Ovary (tissue), 9 donors: ENCODE data around the gene COL11A1. TPM values are rescaled to one million over a fixed set of nuclear protein-coding genes. Genes with fewer than 3 reads are reported as not detected.

Source experiments
- DNase-seq, 5 donors: peaks; one replicate each; pipeline ENCODE4 v3.0.0-alpha.2; 2019 to 2020
- H3K27ac ChIP-seq, 2 donors: fragments of 200-600 bp; one replicate each; pipeline versions ENCODE4 v1.5.1 to v1.8.0; 2019 to 2022
- H3K27me3 ChIP-seq: fragments of 200-600 bp; one replicate; pipeline ENCODE4 v1.8.0; 2022
- H3K36me3 ChIP-seq: fragments of 200-600 bp; sonication (generic); one replicate; pipeline ENCODE4 v1.5.1; 2019
- H3K4me1 ChIP-seq: one replicate; pipeline ENCODE4 v1.8.1; 2013; ENCODE audit warnings: mild to moderate bottlenecking, moderate library complexity; ENCODE audit not compliant: insufficient read depth
- H3K4me3 ChIP-seq: fragments of 200-600 bp; sonication (generic); one replicate; pipeline ENCODE4 v1.5.1; 2017
- H3K9me3 ChIP-seq, 2 donors: fragments of 200-600 bp in 1 of 2; sonication (generic) in 1 of 2; one replicate each; pipeline versions ENCODE4 v1.5.1 to v1.8.1; 2013 to 2019; ENCODE audit warnings: mild to moderate bottlenecking in 1 of 2, moderate library complexity in 1 of 2
- CTCF ChIP-seq, 3 donors: fragments of 450-650 bp in 2 of 3; fragments of 200-600 bp in 1 of 3; IDR thresholded peaks; one replicate each; pipeline versions ENCODE4 v1.5.1 to v1.8.0; 2016 to 2022; ENCODE audit warnings: antibody characterized with exemption in 3 of 3, mild to moderate bottlenecking in 1 of 3
- EP300 ChIP-seq: sonication (generic); formaldehyde crosslinking; IDR thresholded peaks from one replicate; pipeline ENCODE4 v1.6.1; 2017; ENCODE audit warnings: antibody characterized with exemption
- POLR2A ChIP-seq: fragments of 450-650 bp; IDR thresholded peaks from one replicate; pipeline ENCODE4 v1.6.1; 2017; ENCODE audit warnings: antibody characterized with exemption, mild to moderate bottlenecking, moderate library complexity
- WGBS, 3 donors: extraction: QIAGEN DNeasy Blood & Tissue Kit in 1 of 3; methylation state at CpG; one replicate each; pipeline versions ENCODE4 v1.1.5 to v1.1.7; 2013 to 2017; 5-methylcytosine and 5-hydroxymethylcytosine counted together
- intact Hi-C, 4 donors: fragments of 100-400 bp; cut with DNase I; formaldehyde crosslinking; loops; one replicate each; pipeline versions ENCODE4 v1.11.0 to v1.15.1; 2022 to 2023
- polyA plus RNA-seq, 2 donors: library from polyadenylated mRNA; stranded (reverse); fragments of 200-250 nt in 1 of 2; fragments of 350-450 nt in 1 of 2; fragmentation: Illumina TruSeq in 1 of 2; extraction: RNeasy Lipid Tissue Mini Kit (QIAGEN cat#74804) in 1 of 2; gene quantifications; one replicate each; pipeline ENCODE4 v1.2.3, GENCODE V29; 2013 to 2014
- total RNA-seq, 7 donors: library from RNA; depleted of rRNA in 2 of 7; stranded (reverse); fragments of >200 nt in 2 of 7; fragmentation: NEBNext Ultra II Directional in 3 of 7; extraction: Animal tissue kit (Norgen Biotek cat#: 25700) in 3 of 7; gene quantifications; one replicate each; pipeline versions ENCODE4 v1.1.0 to v1.2.4, GENCODE V29; 2016 to 2023
- donor health status: DM: no; HTN: no; CAD: no; lungs with moderate emphysema.
- donor health status: DM: no; HTN: no; CAD: no.
- donor health status: Bipolar disorder and iron deficiency.
- donor health status: DM: yes; HTN: yes; CAD: no.
- donor health status: DM: no; HTN: no; CAD: no.
- donor health status: DM: yes; HTN: yes; CAD: no.

The COL11A1 gene
- total and polyA plus RNA-seq, 9 donors: 0.28 to 18.0 (median 1.4) TPM

GRCh38 chr1:102961549-102961948 is 146.8 kb downstream of the COL11A1 start:
- no peak for TF ChIP-seq POLR2A
- no peak for TF ChIP-seq EP300
- no peak for TF ChIP-seq CTCF (IDR thresholded peaks at IDR 0.05)
- intact Hi-C loops: no loop called here
- Histone ChIP-seq H3K9me3 (no peaks in the 10 kb centered on the region), H3K27me3 (no peaks in the 10 kb centered on the region), H3K4me3 (no peak overlapping the region), H3K36me3 (no peaks in the 10 kb centered on the region), H3K4me1 (no peaks in the 10 kb centered on the region), H3K27ac (no peak overlapping the region)
- DNase-seq: no peak
- WGBS, 3 donors: 85 to 98% (median 95%) methylated on average over 2 of the region's 2 CpGs

GRCh38 chr1:102954576-102954975 is 153.7 kb downstream of the COL11A1 start:
- no peak for DNase-seq
- H3K4me3 ChIP-seq: no peak overlapping the region
- no peaks in the 10 kb centered on the region for H3K27me3 ChIP-seq
- H3K9me3 ChIP-seq: no peaks in the 10 kb centered on the region
- TF ChIP-seq EP300: no peak
- no peak for TF ChIP-seq CTCF (IDR thresholded peaks at IDR 0.05)
- no peak for TF ChIP-seq POLR2A
- intact Hi-C loops: no loop called here
- no peaks in the 10 kb centered on the region for H3K36me3 ChIP-seq
- no peaks in the 10 kb centered on the region for H3K4me1 ChIP-seq
- 89 to 96% (median 95%) methylated on average over 14 of the region's 14 CpGs for WGBS, 3 donors
- H3K27ac ChIP-seq: no peak overlapping the region

GRCh38 chr1:102952400-102952799 is 155.9 kb downstream of the COL11A1 start:
- Histone ChIP-seq H3K9me3 (no peaks in the 10 kb centered on the region), H3K36me3 (no peaks in the 10 kb centered on the region), H3K4me3 (no peak overlapping the region), H3K4me1 (no peaks in the 10 kb centered on the region), H3K27me3 (no peaks in the 10 kb centered on the region), H3K27ac (no peak overlapping the region)
- DNase-seq: no peak
- intact Hi-C loops: no loop called here
- no peak for TF ChIP-seq CTCF (IDR thresholded peaks at IDR 0.05)
- TF ChIP-seq EP300: no peak
- TF ChIP-seq POLR2A: no peak

GRCh38 chr1:102942324-102942723 is 166.0 kb downstream of the COL11A1 start:
- 54 to 59% (median 59%) methylated on average over 2 of the region's 2 CpGs for WGBS, 3 donors
- DNase-seq: no peak
- Histone ChIP-seq H3K27ac (no peak overlapping the region), H3K4me1 (no peaks in the 10 kb centered on the region), H3K36me3 (no peaks in the 10 kb centered on the region), H3K4me3 (no peak overlapping the region), H3K9me3 (no peaks in the 10 kb centered on the region), H3K27me3 (no peaks in the 10 kb centered on the region)
- intact Hi-C loops: no loop called here
- no peak for TF ChIP-seq CTCF (IDR thresholded peaks at IDR 0.05)

- no peaks in the 10 kb centered on the region for H3K4me1 ChIP-seq
- no peaks in the 10 kb centered on the region for H3K9me3 ChIP-seq
- H3K27ac ChIP-seq: no peak overlapping the region
- intact Hi-C loops: no loop called here
- no peaks in the 10 kb centered on the region for H3K36me3 ChIP-seq
- TF ChIP-seq CTCF (IDR thresholded peaks at IDR 0.05) (no peak), POLR2A (no peak), EP300 (no peak)
- no peak overlapping the region for H3K4me3 ChIP-seq
- H3K27me3 ChIP-seq: no peaks in the 10 kb centered on the region
- no peak for DNase-seq
These were observed 166.9 kb downstream of the COL11A1 start for GRCh38 chr1:102941366-102941947.
